OCI-LY7 (cell line): ENCODE measurements around the gene ZMYND8. TPM values are rescaled to one million over a fixed set of nuclear protein-coding genes. Genes with fewer than 3 reads are reported as not detected.

Experiments used
- BruUV-seq: library from RNA; stranded (reverse); fragments of 400-500 nt; replicated peaks from 2 replicates; lab custom pipeline; 2021; lab: Mats Ljungman, UMichigan
- CTCF ChIA-PET: fragments of 300-600 bp; sonication (Branson Sonifier 250); formaldehyde crosslinking; loops from one replicate; lab custom pipeline; 2022; ENCODE audit warnings: antibody characterized with exemption; ENCODE audit not compliant: unreplicated experiment; lab: Charles Lee
- POLR2A ChIA-PET: fragments of 300-600 bp; sonication (Branson Sonifier 250); formaldehyde crosslinking; loops from one replicate; lab custom pipeline; 2022; ENCODE audit warnings: antibody characterized with exemption; lab: Charles Lee
- DNase-seq: peaks from one replicate; pipeline ENCODE4 v3.0.0-alpha.2; 2015; ENCODE audit warnings: low spot score
- H2AFZ ChIP-seq: fragments of 200-600 bp; sonication (generic), shearing (Covaris generic); 2 replicates; pipeline ENCODE4 v1.6.1; 2014; ENCODE audit warnings: mild to moderate bottlenecking, antibody characterized with exemption, low read length, moderate library complexity
- H3K27ac ChIP-seq: fragments of 200-600 bp; sonication (generic); 2 replicates; pipeline ENCODE4 v1.5.1; 2014; ENCODE audit warnings: mixed run types, low read depth, mild to moderate bottlenecking, moderate library complexity, low read length, inconsistent platforms; ENCODE audit not compliant: poor library complexity, severe bottlenecking
- H3K36me3 ChIP-seq: fragments of 200-600 bp; sonication (generic); 2 replicates; pipeline ENCODE4 v1.6.1; 2014; ENCODE audit warnings: mild to moderate bottlenecking, antibody characterized with exemption, low read length, moderate library complexity, mixed read lengths; ENCODE audit not compliant: insufficient read depth
- H3K4me1 ChIP-seq: fragments of 200-600 bp; sonication (generic); 2 replicates; pipeline ENCODE4 v1.5.1; 2014; ENCODE audit warnings: mild to moderate bottlenecking, low read length; ENCODE audit not compliant: insufficient read depth, poor library complexity, severe bottlenecking
- H3K4me2 ChIP-seq: fragments of 200-600 bp; sonication (generic); 2 replicates; pipeline ENCODE4 v1.6.1; 2014; ENCODE audit warnings: mild to moderate bottlenecking, low read length
- H3K4me3 ChIP-seq: fragments of 200-600 bp; sonication (generic); 2 replicates; pipeline ENCODE4 v1.5.1; 2014; ENCODE audit warnings: mild to moderate bottlenecking, low read depth, low read length; ENCODE audit not compliant: poor library complexity, severe bottlenecking
- H3K79me2 ChIP-seq: fragments of 200-600 bp; sonication (generic); 2 replicates; pipeline ENCODE4 v1.6.1; 2016; ENCODE audit warnings: low read depth, mild to moderate bottlenecking, low read length, moderate library complexity, mixed read lengths; ENCODE audit not compliant: insufficient read depth
- H3K9me2 ChIP-seq: fragments of 200-600 bp; sonication (generic); 2 replicates; pipeline ENCODE4 v1.6.1; 2016; ENCODE audit warnings: mild to moderate bottlenecking, low read length, mixed read lengths; ENCODE audit not compliant: insufficient read depth
- H3K9me3 ChIP-seq: fragments of 200-600 bp; sonication (generic); 2 replicates; pipeline ENCODE4 v1.6.1; 2014; ENCODE audit warnings: mild to moderate bottlenecking, mixed run types, low read length, mixed read lengths
- H4K20me1 ChIP-seq: fragments of 200-600 bp; sonication (generic); 2 replicates; pipeline ENCODE4 v1.6.1; 2014; ENCODE audit warnings: mild to moderate bottlenecking, antibody characterized with exemption, low read length, moderate library complexity, mixed read lengths; ENCODE audit not compliant: insufficient read depth
- CTCF ChIP-seq: fragments of 200-600 bp; sonication (generic); conservative IDR thresholded peaks from 2 replicates; pipeline ENCODE4 v1.5.1; 2014; ENCODE audit warnings: mild to moderate bottlenecking, antibody characterized with exemption, low read length, moderate library complexity, mixed read lengths
- EZH2phosphoT487 ChIP-seq: fragments of 200-600 bp; sonication (generic); IDR thresholded peaks from 2 replicates; pipeline ENCODE4 v1.6.1; 2018; ENCODE audit warnings: low read depth, borderline replicate concordance, mild to moderate bottlenecking, mixed run types, antibody characterized with exemption, low read length, moderate library complexity, mixed read lengths
- intact Hi-C: fragments of 100-400 bp; cut with micrococcal nuclease; formaldehyde crosslinking; loops from one replicate; pipeline ENCODE4 v1.10.0; 2022; ENCODE audit not compliant: unreplicated experiment
- total RNA-seq, 2 experiments: library from RNA; depleted of rRNA in 1 of 2; stranded (reverse); fragments of >200 nt in 1 of 2; shearing (Covaris generic) in 1 of 2; gene quantifications; 2 replicates each; pipeline ENCODE4 v1.2.3, GENCODE V29; 2014 to 2022

ZMYND8 gene
- total RNA-seq, 2 experiments from 2014 or later = 30.4 to 69.1 TPM

DNA sequence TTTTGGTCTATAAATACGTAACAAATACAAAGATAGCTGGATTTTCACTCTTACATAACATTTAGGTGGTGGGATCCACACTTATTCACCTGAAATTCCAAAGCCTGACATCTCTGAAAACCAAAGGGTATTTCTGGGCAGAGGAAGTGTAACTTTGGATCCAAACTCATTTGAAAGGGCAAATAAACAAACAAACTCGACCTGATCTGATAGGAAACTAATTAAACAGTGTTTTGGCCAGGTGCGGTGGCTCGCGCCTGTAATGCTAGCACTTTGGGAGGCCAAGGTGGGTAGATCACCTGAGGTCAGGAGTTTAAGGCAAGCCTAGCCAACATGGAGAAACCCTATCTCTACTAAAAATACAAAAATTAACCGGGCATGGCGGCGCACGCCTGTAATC lies 128.9 kb downstream of the ZMYND8 start:
- H3K9me2 ChIP-seq = no peaks in the 10 kb centered on the region
- H3K79me2 ChIP-seq = no peaks in the 10 kb centered on the region
- ChIA-PET POLR2A (interaction anchor here (0.5 kb wide), 1 partner anchor 153 kb away, joined by 6 read pairs; no protein-coding TSS in a partner anchor), CTCF (no interaction called here)
- H4K20me1 ChIP-seq = no peaks in the 10 kb centered on the region
- no peak for DNase-seq
- intact Hi-C loops = no loop called here
- no peak overlapping the region for H2AFZ ChIP-seq
- TF ChIP-seq CTCF (no peak), EZH2phosphoT487 (no peak)
- no peaks in the 10 kb centered on the region for H3K4me1 ChIP-seq
- no peak overlapping the region for H3K4me2 ChIP-seq
- H3K27ac ChIP-seq = no peak overlapping the region
- peaks cover 93% of the 10 kb centered on the region for H3K36me3 ChIP-seq
- no TSS peak for BruUV-seq
- no peaks in the 10 kb centered on the region for H3K9me3 ChIP-seq
- H3K4me3 ChIP-seq = no peak overlapping the region

- Histone ChIP-seq H2AFZ (no peak overlapping the region), H3K4me3 (no peak overlapping the region), H4K20me1 (no peaks in the 10 kb centered on the region), H3K9me3 (no peaks in the 10 kb centered on the region), H3K36me3 (peaks cover 95% of the 10 kb centered on the region), H3K4me2 (no peak overlapping the region), H3K79me2 (no peaks in the 10 kb centered on the region), H3K9me2 (no peaks in the 10 kb centered on the region), H3K27ac (no peak overlapping the region), H3K4me1 (no peaks in the 10 kb centered on the region)
- intact Hi-C loops = no loop called here
- no TSS peak for BruUV-seq
- ChIA-PET POLR2A (interaction anchor here (0.5 kb wide), 1 partner anchor 154 kb away, joined by 6 read pairs; no protein-coding TSS in a partner anchor), CTCF (no interaction called here)
- TF ChIP-seq CTCF = no peak
- TF ChIP-seq EZH2phosphoT487 = no peak
- DNase-seq = no peak
Observed at GRCh38 chr20:47227119-47227518, 129.4 kb downstream of the ZMYND8 start.

DNA sequence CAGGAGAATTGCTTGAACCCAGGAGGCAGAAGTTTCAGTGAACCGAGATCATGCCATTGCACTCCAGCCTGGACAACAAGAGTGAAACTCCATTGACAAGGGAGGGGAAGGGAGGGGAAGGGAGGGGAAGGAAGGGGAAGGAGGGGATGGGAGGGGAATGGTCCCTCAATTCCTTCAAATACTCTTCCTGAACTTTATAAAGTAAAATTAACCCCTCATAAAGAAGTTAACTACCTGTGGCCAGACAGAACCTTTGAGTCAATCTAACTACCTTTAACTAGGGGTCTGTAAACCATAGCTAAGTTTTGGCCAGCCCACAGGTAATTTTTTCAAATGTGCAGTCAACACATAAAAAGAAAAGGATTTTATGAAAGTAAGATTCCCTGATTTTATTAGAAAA lies 131.0 kb downstream of the ZMYND8 start:
- POLR2A ChIA-PET = interaction anchor here (0.6 to 0.7 kb wide), 2 partner anchors 14 to 71 kb away, joined by 4 to 7 read pairs; no protein-coding TSS in a partner anchor
- BruUV-seq = no TSS peak
- no peak overlapping the region for H3K27ac ChIP-seq

More for the DNA sequence above, 131.0 kb downstream of the ZMYND8 start:
- DNase-seq = no peak
- Histone ChIP-seq H4K20me1 (no peaks in the 10 kb centered on the region), H3K4me3 (no peak overlapping the region), H2AFZ (no peak overlapping the region), H3K9me2 (no peaks in the 10 kb centered on the region), H3K4me2 (no peak overlapping the region), H3K4me1 (no peaks in the 10 kb centered on the region), H3K36me3 (peaks cover 96% of the 10 kb centered on the region), H3K9me3 (no peaks in the 10 kb centered on the region), H3K79me2 (no peaks in the 10 kb centered on the region)
- CTCF ChIA-PET = no interaction called here
- TF ChIP-seq CTCF (no peak), EZH2phosphoT487 (no peak)
- intact Hi-C loops = no loop called here
